GM08714 (cell line): ENCODE results near the gene TP53.

Experiments used
- H3K4me3 ChIP-seq: fragments of 200-500 bp; sonication (Bioruptor generic); 2 replicates; pipeline ENCODE4 v1.5.1; 2014; ENCODE audit warnings: mild to moderate bottlenecking, low read length, inconsistent platforms
- ZNF274 ChIP-seq: IDR thresholded peaks from 2 replicates; pipeline ENCODE4 v1.6.1; 2012; ENCODE audit warnings: mild to moderate bottlenecking, low read depth, low read length

The TP53 gene

GRCh38 chr17:7701681-7702080 lies 14.4 kb upstream of the TP53 start:
- no peak for TF ChIP-seq ZNF274
- no peak overlapping the region for H3K4me3 ChIP-seq

- H3K4me3 ChIP-seq = no peak overlapping the region
- TF ChIP-seq ZNF274 = no peak
Observed at GRCh38 chr17:7700510-7700909, 13.2 kb upstream of the TP53 start.

- no peak overlapping the region for H3K4me3 ChIP-seq
- TF ChIP-seq ZNF274 = no peak
Observed at GRCh38 chr17:7697828-7698588, 10.7 kb upstream of the TP53 start.

- no peak overlapping the region for H3K4me3 ChIP-seq
- no peak for TF ChIP-seq ZNF274
Observed at GRCh38 chr17:7695586-7695985, 8.3 kb upstream of the TP53 start.

GRCh38 chr17:7688808-7689316 lies 1.6 kb upstream of the TP53 start:
- no peak for TF ChIP-seq ZNF274
- peak overlapping the region; percentile 65 for H3K4me3 ChIP-seq

GRCh38 chr17:7687908-7688807 lies 868 bp upstream of the TP53 start, which contains the start of gene WRAP53:
TSS of gene WRAP53 (plus strand) at chr17:7688477. CDS start at chr17:7688649, 172 bp downstream.
- H3K4me3 ChIP-seq = peak within 1 kb of the TSS; percentile 84
- no peak for TF ChIP-seq ZNF274

- TF ChIP-seq ZNF274 = no peak
Observed at GRCh38 chr17:7686222-7687071, 843 bp downstream of the TP53 start.

GRCh38 chr17:7685533-7686221 lies 1.6 kb downstream of the TP53 start:
- no peak for TF ChIP-seq ZNF274
- H3K4me3 ChIP-seq = peak overlapping the region; percentile 84

More at GRCh38 chr17:7686222-7687071, 843 bp downstream of the TP53 start:
- H3K4me3 ChIP-seq = peak overlapping the region; percentile 84

GRCh38 chr17:7684851-7685532 lies 2.3 kb downstream of the TP53 start:
- TF ChIP-seq ZNF274 = no peak
- peak overlapping the region; percentile 84 for H3K4me3 ChIP-seq

- no peak overlapping the region for H3K4me3 ChIP-seq
- no peak for TF ChIP-seq ZNF274
Observed at GRCh38 chr17:7677388-7678067, 9.8 kb downstream of the TP53 start.

GRCh38 chr17:7676533-7676932 lies 10.8 kb downstream of the TP53 start:
- H3K4me3 ChIP-seq = no peak overlapping the region
- no peak for TF ChIP-seq ZNF274

GRCh38 chr17:7674934-7675333 lies 12.4 kb downstream of the TP53 start:
- no peak for TF ChIP-seq ZNF274
- H3K4me3 ChIP-seq = no peak overlapping the region
